Left colon (tissue), 2 donors: ENCODE data around the gene ACMSD. TPM values are rescaled to one million over a fixed set of nuclear protein-coding genes. Genes with fewer than 3 reads are reported as not detected.
"Not testable (repeated sequence)": the region's sequence is repeated elsewhere in the genome, so short reads cannot be mapped to it uniquely, and the experiment has no call there.

Source experiments
- ATAC-seq: fragments of 200-7000 bp; cut with Tn5 transposase; one replicate; pipeline ENCODE4 v1.9.1; 2020; ENCODE audit warnings: mild to moderate bottlenecking, moderate library complexity
- DNase-seq, 2 donors: peaks; one replicate each; pipeline ENCODE4 v3.0.0-alpha.2; 2020
- intact Hi-C, 2 donors: fragments of 100-400 bp; cut with DNase I in 1 of 2; cut with micrococcal nuclease in 1 of 2; formaldehyde crosslinking; loops; one replicate each; pipeline versions ENCODE4 v1.11.2 to v1.14.0; 2022; cut with DNase I, micrococcal nuclease
- long read RNA-seq: library from polyadenylated mRNA; unstranded; transcript quantifications from one replicate; pipeline ENCODE4 v2.0.0, GENCODE V29; 2021
- total RNA-seq, 2 donors: library from RNA; stranded (reverse); fragmentation: NEBNext Ultra II Directional; extraction: Animal tissue kit (Norgen Biotek cat#: 25700); gene quantifications; one replicate each; pipeline ENCODE4 v1.2.1, GENCODE V29; 2021
- donor health status: DM: no; HTN: no; CAD: no.
- donor health status: DM: yes; HTN: yes; CAD: no.

Gene ACMSD
- not detected for total RNA-seq
- long read RNA-seq = 0 reads

DNA sequence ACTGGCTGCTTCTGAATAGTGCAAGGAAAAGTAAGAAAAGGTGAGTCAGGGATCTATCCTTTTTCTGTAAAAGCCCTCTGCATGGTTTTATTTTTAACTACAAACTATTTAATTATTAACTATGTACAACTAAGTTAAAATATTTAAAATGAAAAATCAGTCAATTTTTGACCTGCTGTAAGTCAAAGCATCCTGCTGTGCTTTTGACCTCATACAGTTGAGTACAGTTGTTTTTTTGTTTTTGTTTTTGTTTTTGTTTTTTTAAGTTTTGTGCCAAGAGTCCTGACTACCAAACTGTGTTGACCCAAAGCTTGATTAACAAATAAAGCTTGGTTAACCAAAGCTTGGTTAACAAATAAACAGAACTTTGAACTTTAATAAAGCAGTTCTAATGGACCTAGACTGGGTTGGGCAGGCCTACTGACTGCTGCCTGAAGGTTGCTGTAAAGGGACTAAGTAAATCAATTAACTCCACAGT is at the start of gene ACMSD:
Gene ACMSD, plus strand, starts transcription at position 474 of the 478 bp plus-strand sequence. CDS start 67 bp downstream, outside the sequence.
- no peak for ATAC-seq
- intact Hi-C loops = no loop called here
- no peak for DNase-seq

DNA sequence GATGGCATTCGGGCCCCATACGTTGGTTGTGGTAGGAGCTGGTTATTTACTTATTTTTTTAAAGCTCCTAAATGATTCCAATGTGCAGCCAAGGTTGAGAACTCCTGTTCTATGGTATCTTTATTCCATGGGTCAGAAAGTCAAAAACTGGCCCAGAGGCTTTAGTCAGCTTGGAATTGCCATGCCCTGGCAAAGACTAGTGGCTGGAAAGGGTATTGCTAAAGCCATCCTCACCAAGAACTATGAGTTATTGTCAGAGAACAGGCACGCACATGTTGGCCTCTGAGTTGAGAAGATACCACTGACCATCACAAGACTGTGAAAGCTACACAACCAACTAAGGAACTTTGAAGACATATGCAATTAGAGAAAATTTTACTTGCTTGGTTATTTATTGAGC is 47.9 kb upstream of the ACMSD start:
- ATAC-seq = no peak
- intact Hi-C loops = no loop called here
- DNase-seq = no peak

DNA sequence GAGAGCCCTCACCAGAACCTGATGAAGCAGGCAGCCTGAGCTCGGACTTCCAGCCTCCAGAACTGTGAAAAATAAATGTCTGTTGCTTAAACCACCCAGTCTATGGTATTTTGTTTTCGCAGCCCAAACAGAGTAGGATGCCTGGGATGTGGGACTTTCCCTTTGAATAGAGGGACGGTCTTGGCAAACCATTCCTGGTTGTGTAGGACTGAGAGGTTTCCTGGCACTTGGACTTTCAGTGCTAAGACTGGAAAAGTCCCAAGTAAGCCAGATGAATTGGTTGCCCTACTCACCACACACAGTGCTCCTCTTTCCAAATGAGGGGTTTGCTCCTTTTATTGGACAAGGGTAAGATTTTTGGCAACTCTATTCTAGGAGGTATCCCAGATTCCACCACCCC is 46.8 kb upstream of the ACMSD start:
- ATAC-seq = no peak
- intact Hi-C loops = no loop called here
- no peak for DNase-seq

DNA sequence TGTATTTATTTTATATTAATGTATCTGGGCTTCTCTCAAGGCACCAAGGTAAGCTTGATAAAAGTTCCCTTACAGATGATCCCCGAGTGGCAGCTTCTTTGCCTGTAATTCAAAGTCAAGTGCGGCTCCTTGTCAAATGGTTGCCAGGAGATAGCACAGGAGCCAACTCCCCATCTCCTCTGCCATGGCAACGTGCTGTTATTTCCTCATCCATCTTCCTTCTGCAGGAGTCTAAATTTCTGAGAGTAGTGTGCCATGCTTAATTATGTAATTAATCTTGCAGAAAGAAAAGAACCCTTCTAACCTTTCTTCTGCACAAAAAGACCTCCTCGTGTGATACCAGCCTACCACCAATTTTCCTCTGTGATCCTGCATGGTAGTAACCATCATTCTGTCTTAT is 46.2 kb upstream of the ACMSD start:
- DNase-seq = no peak
- intact Hi-C loops = no loop called here
- ATAC-seq = no peak

DNA sequence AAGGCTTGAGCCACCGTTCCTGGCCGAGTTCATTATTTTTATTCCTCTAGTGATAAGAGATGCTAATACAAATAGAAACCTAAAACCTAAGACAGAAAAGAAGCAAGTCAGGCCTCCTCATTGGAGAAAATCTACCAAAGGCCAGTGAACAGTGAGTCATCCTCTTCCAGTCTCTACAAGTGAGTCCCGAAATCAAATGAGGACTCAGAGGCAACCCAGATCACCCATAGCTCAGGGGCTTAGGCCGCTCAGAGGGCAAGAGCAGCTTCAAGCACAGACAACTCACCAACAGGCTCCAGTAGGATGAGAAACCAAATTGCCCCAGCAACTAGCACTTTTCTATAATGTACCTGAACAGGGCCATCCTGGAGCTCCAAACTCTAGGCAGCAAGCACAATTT is 42.7 kb upstream of the ACMSD start:
- no peak for DNase-seq
- ATAC-seq = no peak
- intact Hi-C loops = no loop called here

DNA sequence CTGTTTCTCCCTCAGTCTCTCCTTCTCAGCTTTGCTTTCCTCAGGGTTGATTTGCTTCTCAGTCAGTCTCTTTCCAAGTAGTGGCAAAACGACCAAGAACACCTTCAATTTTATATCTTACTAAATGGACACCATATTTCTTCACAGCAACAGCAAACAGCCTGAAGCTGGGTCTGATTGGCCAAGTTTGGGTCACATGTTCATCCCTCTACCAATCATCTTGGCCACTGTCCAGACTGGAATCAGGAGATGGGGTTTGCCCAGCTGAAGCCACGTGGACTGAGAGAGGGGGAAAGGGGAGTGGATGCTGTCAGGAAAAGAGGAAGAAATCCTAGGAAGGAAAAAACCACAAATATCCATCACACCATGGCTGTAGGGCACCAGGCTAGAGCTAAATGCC is 42.0 kb upstream of the ACMSD start:
- intact Hi-C loops = no loop called here
- no peak for DNase-seq
- ATAC-seq = no peak

DNA sequence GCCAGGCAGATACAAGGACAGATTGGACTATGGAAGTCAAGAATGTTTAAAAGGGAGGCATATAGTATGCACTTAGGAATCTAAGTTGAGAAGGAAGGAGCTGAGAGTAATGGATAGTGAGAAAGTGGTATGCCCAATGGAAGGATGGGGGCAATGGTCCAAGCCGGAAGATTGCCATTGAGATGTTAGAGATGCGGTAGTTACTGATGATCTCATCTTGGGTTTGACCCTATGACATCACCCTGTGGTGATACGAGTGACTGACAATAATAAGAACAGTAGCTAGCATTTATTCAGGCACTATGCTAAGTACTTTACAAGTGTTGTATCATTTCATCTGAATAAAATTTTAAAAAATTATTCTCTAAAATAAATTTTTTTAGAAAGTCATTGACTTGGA is 38.5 kb upstream of the ACMSD start:
- ATAC-seq = no peak
- intact Hi-C loops = no loop called here
- DNase-seq = no peak

DNA sequence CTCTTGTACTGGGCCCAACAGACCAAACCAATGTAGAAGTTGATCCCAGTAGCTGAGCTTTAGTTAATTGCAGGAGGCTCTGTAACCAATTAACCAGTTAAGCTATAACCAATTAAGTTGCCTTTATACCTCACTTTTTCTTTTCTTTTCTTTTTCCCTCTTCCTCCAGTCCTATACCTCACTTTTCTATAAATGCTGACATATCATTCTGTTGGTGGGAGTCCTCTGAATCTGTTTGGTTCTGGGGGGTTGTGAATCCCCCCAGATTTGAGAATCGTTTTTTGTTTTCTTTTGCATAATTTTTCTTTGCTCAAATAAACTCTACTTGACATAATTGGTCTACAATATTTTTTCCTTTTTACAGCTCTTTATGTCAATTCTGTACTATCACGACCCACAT is 38.1 kb upstream of the ACMSD start:
- no peak for ATAC-seq

DNA sequence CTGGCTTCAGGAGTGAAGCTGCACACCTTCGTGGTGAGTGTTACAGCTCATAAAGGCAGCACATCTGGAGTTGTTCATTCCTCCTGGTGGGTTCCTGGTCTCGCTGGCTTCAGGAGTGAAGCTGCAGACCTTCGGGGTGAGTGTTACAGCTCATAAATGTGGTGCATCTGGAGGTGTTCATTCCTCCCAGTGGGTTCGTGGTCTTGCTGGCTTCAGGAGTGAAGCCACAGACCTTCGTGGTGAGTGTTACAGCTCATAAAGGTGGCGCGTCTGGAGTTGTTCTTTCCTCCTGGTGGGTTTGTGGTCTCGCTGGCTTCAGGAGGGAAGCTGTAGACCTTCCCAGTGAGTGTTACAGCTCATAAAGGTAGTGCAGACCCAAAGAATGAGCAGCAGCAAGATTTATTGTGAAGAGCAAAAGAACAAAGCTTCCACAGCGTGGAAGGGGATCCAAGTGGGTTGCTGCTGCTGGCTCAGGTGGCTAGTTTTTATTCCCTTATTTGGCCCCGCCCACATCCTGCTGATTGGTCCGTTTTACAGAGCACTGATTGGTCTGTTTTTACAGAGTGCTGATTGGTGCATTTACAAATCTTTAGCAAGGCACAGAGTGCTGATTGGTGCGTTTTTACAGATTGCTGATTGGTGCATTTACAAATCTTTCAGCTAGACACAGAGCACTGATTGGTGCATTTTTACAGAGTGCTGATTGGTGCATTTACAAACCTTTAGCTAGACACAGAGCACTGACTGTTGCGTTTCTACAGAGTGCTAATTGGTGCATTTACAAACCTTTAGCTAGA is 34.6 kb upstream of the ACMSD start:
- intact Hi-C loops, ATAC-seq, DNase-seq: not testable (repeated sequence)

More for the DNA sequence above, 38.1 kb upstream of the ACMSD start:
- DNase-seq = no peak
- intact Hi-C loops = no loop called here

DNA sequence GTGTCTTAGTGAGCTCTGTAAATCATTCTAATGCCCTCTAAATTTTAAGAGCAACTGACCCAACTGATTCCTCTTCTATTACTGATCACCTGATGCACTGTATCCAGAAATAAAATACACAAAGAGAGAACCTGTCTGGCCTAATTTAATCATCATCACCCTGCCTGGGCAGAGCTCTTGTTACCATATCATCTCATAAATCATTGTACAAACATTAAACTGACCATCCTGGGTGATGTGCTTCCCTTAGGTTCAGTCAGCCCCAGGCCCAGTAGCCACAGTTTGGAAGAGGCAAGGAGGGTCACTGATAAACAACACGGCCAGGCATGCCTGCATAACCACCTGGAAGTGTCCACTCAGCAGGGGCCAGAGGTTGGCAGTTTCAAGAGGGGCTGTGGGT is 22.7 kb upstream of the ACMSD start:
- no peak for ATAC-seq

DNA sequence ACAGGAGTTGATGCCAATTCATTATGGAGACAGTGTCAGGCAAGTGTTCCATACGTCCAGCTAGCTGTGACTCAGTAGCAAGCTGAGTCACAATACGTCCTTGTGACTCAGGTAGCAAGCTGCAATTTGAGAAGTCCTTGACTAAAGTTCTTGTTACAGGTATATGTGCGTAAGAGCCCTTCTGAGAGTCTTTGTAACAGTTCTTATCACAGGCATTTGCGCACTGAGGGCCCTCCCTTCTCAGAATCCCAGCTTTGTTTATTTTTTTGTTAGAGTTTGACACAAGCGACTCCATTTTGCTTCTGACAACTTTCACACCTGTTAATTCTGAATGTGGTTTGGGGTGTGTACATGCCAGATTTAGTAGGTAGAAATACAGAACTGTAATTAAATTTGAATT is 20.1 kb upstream of the ACMSD start:
- no peak for ATAC-seq
- intact Hi-C loops = no loop called here
- no peak for DNase-seq

More for the DNA sequence above, 22.7 kb upstream of the ACMSD start:
- DNase-seq = no peak
- intact Hi-C loops = no loop called here

DNA sequence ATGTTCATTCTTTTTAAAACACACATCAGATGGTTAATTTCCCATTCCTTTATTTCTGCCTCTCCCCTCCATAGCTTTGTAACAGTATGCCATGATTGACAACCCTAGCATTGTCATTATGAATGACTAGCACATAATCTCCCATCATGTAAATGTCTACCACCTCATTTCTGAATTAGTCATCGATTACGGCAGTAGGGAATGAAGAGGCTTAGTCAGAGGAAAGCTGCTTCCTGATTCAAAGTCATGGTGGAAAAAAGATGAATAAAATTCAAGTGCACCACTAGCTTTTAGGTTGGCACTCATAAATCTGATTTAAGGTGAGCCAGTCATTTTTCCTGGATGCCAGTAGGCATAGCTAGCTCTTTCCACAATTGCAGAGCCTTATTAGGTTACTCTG is 19.1 kb upstream of the ACMSD start:
- ATAC-seq (no peak), DNase-seq (no peak)
- intact Hi-C loops = no loop called here

DNA sequence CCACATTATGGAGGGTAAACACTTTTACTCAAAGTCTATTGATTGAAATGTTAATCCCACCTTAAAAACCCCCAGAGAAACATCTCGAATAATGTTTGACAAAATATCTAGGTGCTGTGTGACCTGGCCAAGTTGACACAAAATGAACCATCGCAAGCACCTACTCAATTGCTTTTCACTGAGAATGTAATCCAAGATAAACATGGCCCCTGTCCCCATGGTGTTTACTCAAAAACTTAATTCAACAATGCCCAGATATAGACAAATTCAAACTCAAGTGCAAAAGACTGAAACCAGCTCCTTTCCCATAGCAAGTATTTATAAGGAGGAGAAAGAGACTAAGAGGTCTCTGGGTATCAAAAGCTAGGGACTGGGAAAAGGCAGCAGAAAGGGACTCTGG is 15.0 kb upstream of the ACMSD start:
- intact Hi-C loops = no loop called here
- ATAC-seq = no peak
- DNase-seq = no peak

DNA sequence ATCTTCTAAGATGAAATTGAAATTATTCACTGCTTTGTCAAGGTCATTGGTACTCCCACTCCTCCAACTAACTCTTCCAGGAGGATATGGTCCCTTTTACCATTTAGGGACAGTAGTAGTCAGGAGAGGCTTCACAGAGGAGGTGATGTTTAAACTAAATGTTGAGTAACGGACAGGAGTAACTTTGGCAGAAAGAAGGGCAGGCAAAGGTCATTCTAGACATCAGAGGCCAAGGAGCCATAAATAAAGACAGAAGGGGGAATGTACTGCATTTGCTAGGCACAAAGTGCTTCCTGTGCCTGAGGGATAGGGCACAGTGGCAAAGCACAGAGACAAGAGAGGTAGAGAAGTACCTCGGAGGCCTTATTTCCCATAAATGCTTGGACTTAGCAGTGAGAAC is 14.6 kb upstream of the ACMSD start:
- intact Hi-C loops = no loop called here
- no peak for DNase-seq
- ATAC-seq = no peak

DNA sequence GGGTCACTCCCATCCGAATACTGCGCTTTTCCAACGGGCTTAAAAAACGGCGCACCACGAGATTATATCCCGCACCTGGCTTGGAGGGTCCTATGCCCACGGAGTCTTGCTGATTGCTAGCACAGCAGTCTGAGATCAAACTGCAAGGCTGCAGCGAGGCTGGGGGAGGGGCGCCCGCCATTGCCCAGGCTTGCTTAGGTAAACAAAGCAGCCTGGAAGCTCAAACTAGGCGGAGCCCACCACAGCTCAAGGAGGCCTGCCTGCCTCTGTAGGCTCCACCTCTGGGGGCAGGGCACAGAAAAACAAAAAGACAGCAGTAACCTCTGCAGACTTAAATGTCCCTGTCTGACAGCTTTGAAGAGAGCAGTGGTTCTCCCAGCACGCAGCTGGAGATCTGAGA is 12.7 kb upstream of the ACMSD start:
- ATAC-seq, intact Hi-C loops, DNase-seq: not testable (repeated sequence)

DNA sequence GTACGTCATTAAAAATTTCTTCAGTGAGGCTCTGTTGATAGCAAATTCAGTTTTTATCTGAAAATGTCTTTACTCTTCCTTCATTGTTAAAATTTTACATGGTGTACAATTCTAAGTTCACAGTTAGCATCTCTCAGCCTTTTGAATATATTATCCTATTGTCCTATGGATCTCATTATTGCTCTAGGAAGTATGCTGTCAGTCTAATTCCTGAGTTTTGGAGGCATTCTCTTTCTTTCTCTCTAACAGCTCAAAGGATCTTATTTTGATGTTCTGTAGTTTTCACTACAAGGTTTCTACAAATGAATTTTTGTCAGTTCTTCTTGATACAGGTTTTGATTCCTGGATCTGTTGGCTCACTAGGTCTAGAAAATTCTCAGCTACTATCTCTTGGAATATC is 2.9 kb upstream of the ACMSD start:
- intact Hi-C loops = no loop called here
- DNase-seq = no peak
- ATAC-seq = no peak

DNA sequence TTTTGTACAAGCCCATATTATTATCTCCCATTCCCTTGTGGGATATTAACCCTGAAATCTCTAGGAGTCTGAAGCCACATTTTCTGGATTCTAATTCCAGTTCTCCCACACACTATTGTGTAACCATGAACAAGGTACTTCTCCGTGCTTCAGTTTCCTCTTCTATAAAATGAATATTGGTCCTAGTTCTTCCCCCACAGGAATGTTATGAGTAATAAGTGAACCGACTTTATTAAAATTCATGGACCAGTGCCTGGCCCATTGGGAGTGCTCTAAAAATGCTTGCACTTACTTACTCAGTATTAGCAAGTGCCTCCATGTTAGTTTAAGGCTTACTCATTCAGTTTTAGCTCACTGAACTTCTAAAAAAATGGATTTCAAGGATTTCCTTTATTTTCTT is 1.4 kb upstream of the ACMSD start:
- intact Hi-C loops = no loop called here
- no peak for DNase-seq
- no peak for ATAC-seq

DNA sequence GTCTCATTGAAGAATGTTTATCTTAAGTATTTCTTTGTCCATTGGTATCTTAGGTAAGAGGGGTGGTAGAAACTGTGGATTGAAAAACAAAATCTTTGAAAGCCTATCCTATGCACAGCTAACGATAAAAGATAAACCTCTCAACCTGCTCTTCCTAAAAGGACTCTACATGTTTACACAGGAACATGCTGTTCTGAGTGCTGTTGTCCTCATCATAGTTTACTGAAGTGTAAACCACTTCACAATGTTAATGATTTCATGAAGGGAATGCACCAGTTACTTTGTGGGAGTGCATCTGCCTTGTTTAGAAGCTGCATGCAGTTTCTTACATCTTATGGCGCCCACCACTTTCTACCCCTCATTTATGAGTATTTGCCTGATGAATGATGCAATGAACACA is 1.2 kb downstream of the ACMSD start:
- intact Hi-C loops = no loop called here
- ATAC-seq = no peak

DNA sequence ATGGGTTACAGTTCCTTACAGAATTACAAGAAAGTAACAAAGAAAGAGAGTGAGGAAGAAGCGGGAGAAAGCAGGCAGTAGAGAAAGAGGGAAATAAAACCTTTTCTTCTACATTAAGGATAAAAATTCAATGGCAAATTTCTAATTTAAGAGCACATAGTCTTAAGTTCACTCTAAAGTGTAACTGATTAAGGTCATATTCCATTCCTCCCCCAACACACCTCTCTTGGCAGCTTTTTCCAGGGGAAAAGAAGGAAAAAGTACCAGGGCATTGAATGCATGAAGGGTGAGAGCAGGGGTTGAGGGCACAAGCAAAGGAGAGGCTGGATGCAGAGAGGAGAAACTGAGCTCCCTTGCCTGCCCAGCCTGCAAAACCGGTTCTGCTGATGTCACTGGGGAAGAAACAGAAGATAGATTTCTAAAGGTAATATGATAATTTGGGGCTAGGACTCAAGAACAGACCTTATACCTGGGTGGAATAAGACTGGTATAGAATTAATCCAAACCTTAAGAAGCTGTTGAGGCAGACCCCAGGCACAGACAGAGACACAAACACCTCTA is 4.6 kb downstream of the ACMSD start:
- intact Hi-C loops = no loop called here
- ATAC-seq (no peak), DNase-seq (no peak)

More for the DNA sequence above, 1.2 kb downstream of the ACMSD start:
- DNase-seq = no peak

DNA sequence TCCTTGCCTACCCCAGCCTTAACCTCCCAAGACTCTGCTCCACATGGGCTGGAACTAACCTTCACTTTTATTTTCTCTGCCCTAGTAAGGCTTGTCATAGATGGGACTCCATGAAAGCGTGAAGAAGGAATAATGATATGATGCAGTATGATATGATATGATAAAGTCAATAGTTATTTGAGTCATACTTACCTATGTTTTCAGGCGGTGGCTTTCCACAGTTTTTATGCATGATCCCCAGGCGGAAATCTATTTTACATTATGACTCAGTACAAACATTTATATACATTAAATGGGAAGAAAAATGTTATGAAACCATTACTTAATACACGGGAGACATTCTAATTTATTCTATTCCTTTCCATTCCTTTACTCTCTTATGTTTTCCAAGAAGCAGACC is 5.6 kb downstream of the ACMSD start:
- intact Hi-C loops = no loop called here
- no peak for DNase-seq
- no peak for ATAC-seq

DNA sequence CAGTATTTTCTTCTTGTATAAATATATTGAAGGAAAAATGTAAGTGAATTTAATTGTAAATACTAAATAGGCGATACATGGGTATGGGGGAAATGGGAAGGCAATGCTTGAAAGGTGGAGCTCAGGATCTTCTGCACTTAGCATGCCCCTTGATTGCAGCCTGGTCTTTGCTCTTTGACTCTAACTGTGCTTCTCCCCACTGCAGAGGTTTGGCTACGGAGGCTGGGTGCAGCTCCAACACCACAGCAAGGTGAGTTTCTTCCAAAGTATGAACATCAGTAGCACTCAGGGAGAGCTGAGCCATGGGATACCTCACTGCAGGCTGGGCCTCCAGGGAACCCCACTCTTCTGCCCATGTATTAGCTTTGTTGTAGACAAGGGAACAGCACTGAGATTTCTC is 6.6 kb downstream of the ACMSD start:
- ATAC-seq (no peak), DNase-seq (no peak)
- intact Hi-C loops = no loop called here
